Activated CD8-positive, alpha-beta memory T cell treated with anti-CD3 and anti-CD28 coated beads for 48 hours (primary cell): ENCODE results near the gene CMTM1.
"Not testable (repeated sequence)": the region's sequence is repeated elsewhere in the genome, so short reads cannot be mapped to it uniquely, and the experiment has no call there.

Source experiments
- DNase-seq, 3 experiments: peaks; one replicate each; pipeline ENCODE4 v3.0.0-alpha.2; 2020; ENCODE audit warnings: low read depth in 2 of 3, low spot score in 2 of 3

Gene CMTM1

GRCh38 chr16:66610111-66610820, 44.0 kb downstream of the CMTM1 start:
- no peak for DNase-seq

GRCh38 chr16:66611911-66612310, 45.7 kb downstream of the CMTM1 start:
- DNase-seq = not testable (repeated sequence)

DNA sequence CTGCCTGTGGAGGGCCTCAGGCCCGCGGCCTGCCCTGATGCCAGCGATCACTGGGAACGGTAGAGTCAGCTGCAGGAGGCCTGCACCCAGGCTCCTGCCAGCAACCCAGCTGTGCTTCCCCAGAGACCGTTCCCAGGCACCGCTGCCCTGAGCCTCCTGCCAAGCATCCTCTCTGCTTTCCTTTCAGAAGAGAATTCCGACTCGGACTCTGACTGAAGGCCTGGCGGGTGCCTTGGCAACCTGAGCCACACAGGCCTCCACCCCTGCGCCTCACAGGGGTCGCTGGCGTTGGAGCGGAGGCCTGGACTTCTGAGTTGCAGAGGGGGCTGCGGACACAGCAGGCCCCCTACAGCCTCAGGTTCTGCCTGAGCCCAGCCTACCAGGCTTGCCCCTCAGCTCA, 46.2 kb downstream of the CMTM1 start:
- no peak for DNase-seq

- no peak for DNase-seq
Observed at GRCh38 chr16:66614161-66614802, 48.0 kb downstream of the CMTM1 start.

DNA sequence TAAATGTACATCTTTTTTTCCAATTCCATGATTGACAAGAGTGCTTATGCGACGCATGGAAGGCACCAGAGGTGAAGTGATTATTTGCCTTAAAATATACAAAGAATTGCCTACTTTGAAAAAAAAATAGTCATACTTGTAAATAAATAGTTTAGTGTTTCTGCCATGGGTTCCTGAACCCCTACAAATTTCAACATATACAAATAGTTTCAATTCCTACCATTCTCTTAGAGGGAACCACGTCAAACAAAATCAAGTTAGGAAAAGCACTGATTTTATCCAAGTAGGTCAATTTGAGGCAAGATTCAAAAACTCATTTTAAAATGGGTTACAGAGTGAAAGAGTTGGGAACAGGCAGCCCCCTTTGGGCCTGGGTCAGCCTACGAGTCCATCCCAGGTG, 49.9 kb downstream of the CMTM1 start:
- no peak for DNase-seq

- no peak for DNase-seq
Observed at GRCh38 chr16:66616592-66616991, 50.4 kb downstream of the CMTM1 start.

DNA sequence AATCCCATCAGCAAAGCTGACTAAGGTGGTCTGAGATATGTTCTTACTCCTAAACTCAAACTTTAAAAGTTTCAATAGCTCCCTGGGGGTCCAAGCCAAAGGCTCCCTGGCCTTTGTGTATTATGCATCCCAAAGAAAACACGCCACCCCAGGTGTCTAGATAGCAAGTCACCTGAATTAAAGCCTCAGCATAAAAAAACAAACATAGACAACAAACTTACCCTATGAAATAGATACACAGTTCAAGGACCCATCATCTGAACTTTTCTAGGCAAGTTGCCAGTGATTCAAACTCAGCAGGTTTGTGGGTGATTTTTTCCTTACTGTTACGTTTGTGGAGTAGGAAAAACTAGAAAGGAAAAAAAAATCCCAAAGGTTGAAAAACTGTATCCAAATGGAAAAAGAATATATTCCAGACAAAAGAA, 50.8 kb downstream of the CMTM1 start:
- DNase-seq = no peak

DNA sequence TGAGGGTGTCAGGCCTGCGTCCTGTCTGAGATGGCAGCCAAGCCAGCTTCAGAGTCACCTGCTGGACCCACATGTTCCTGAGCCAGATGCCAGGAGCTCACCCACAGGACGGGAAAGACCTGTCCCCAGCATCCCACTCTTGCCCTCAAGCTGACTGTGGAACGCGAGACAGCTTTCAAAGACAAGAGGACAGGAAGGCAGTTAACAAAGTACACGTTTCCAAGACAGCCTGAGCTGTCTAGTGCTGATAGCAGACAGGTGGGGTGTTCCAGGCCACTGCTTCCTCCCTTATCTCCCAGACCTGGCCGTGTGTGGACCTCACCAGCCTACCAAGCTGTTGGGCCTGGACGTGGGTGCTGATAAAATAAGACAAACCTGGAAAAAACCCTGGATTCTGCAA, 51.5 kb downstream of the CMTM1 start:
- DNase-seq = no peak

- no peak for DNase-seq
Observed at GRCh38 chr16:66618588-66619375, 52.5 kb downstream of the CMTM1 start.

GRCh38 chr16:66619534-66620428, 53.5 kb downstream of the CMTM1 start:
- no peak for DNase-seq

GRCh38 chr16:66620429-66620795, 54.2 kb downstream of the CMTM1 start:
- DNase-seq = no peak

DNA sequence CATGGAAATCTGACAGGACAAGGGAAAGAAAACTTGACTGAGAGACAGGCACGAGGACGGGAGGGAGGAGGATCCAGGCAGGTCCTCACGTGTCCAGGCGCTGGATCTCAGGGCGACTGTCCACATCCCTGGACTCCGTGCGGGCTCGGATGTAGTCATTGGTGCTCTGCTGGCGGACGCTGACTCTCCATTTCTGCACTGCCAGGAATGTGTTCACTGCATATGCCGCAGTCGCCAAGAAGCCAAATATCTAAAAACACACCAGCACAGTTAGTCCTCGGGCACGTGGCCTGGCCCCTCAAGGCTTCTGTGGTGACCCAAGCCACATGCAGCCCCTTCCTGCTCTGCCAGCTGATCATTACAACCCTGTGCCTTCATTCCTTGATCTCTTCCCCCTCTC, 55.7 kb downstream of the CMTM1 start:
- DNase-seq = no peak

- DNase-seq = no peak
Observed at GRCh38 chr16:66622863-66623262, 56.6 kb downstream of the CMTM1 start.

- no peak for DNase-seq
Observed at GRCh38 chr16:66623755-66624154, 57.5 kb downstream of the CMTM1 start.

DNA sequence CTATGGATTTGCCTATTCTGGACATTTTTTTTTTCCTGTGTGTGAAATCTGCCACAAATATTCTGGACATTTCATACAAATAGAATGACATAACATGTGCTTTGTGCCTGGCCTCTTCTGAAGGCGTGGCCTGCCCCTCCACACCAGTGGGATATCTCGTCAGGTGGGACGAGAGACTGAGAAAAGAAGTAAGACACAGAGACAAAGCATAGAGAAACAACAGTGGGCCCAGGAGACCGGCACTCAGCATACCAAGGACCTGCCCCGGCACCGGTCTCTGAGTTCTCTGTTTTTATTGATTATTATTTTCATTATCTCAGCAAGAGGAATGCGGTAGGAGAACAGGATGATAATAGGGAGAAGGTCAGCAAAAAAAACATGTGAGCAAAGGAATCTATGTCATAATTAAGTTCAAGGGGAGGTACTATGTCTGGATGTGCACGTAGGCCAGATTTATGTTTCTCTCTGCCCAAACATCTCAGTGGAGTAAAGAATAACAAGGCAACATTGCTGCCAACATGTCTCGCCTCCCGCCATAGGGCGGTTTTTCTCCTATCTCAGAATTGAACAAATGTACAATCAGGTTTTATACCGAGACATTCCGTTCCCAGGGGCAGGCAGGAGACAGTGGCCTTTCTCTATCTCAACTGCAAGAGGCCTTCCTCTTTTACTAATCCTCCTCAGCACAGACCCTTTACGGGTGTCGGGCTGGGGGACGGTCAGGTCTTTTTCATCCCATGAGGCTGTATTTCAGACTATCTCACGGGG, 61.6 kb downstream of the CMTM1 start:
- DNase-seq = not testable (repeated sequence)
